Astrocyte (in vitro differentiated cells and primary cell): ENCODE measurements around the gene TDO2. TPM values are rescaled to one million over a fixed set of nuclear protein-coding genes. Genes with fewer than 3 reads are reported as not detected.

Experiments
- DNase-seq: peaks from one replicate; pipeline ENCODE4 v3.0.0-alpha.2; 2010; ENCODE audit warnings: low read depth
- FAIRE-seq: peaks from 2 replicates; lab custom pipeline; 2011; peaks lifted over from hg19 to GRCh38; lab: Jason Lieb, UNC
- H2AFZ ChIP-seq: 2 replicates; pipeline ENCODE4 v1.6.0; 2012; ENCODE audit warnings: low read depth, low read length, inconsistent platforms
- H3K27ac ChIP-seq: 2 replicates; pipeline ENCODE4 v1.5.1; 2011; ENCODE audit warnings: low read depth, low read length, inconsistent platforms
- H3K27me3 ChIP-seq: 2 replicates; pipeline ENCODE4 v1.6.0; 2011; ENCODE audit warnings: low read length, inconsistent platforms; ENCODE audit not compliant: insufficient read depth
- H3K36me3 ChIP-seq: 2 replicates; pipeline ENCODE4 v1.5.1; 2011; ENCODE audit warnings: low read length, inconsistent platforms; ENCODE audit not compliant: insufficient read depth
- H3K4me1 ChIP-seq: 2 replicates; pipeline ENCODE4 v1.5.1; 2011; ENCODE audit warnings: low read length, inconsistent platforms; ENCODE audit not compliant: insufficient read depth
- H3K4me2 ChIP-seq: 2 replicates; pipeline ENCODE4 v1.6.0; 2012; ENCODE audit warnings: low read length, inconsistent platforms
- H3K4me3 ChIP-seq: 2 replicates; pipeline ENCODE4 v1.5.1; 2011; ENCODE audit warnings: low read depth, mild to moderate bottlenecking, low read length, inconsistent platforms; ENCODE audit not compliant: insufficient read depth
- H3K79me2 ChIP-seq: 2 replicates; pipeline ENCODE4 v1.6.0; 2012; ENCODE audit warnings: mild to moderate bottlenecking, low read length, inconsistent platforms; ENCODE audit not compliant: insufficient read depth
- H3K9ac ChIP-seq: 2 replicates; pipeline ENCODE4 v1.6.0; 2012; ENCODE audit warnings: mild to moderate bottlenecking, low read length, inconsistent platforms
- H3K9me3 ChIP-seq: 2 replicates; pipeline ENCODE4 v1.5.1; 2012; ENCODE audit warnings: low read depth, mild to moderate bottlenecking, low read length, inconsistent platforms; ENCODE audit not compliant: insufficient read depth
- H4K20me1 ChIP-seq: 2 replicates; pipeline ENCODE4 v1.6.0; 2012; ENCODE audit warnings: low read length, inconsistent platforms; ENCODE audit not compliant: insufficient read depth
- H3K27ac Mint-ChIP-seq: one replicate; pipeline ENCODE4 v1.8.0; 2021; ENCODE audit warnings: mild to moderate bottlenecking, mixed read lengths; ENCODE audit not compliant: unreplicated experiment
- H3K27me3 Mint-ChIP-seq: one replicate; pipeline ENCODE4 v1.8.0; 2021; ENCODE audit warnings: low read depth, mixed read lengths; ENCODE audit not compliant: unreplicated experiment
- H3K36me3 Mint-ChIP-seq: one replicate; pipeline ENCODE4 v1.8.0; 2021; ENCODE audit warnings: low read depth, mixed read lengths; ENCODE audit not compliant: unreplicated experiment
- H3K4me1 Mint-ChIP-seq: one replicate; pipeline ENCODE4 v1.8.0; 2021; ENCODE audit warnings: low read depth, mixed read lengths; ENCODE audit not compliant: unreplicated experiment
- H3K4me3 Mint-ChIP-seq: one replicate; pipeline ENCODE4 v1.8.0; 2021; ENCODE audit warnings: mild to moderate bottlenecking, moderate library complexity, mixed read lengths; ENCODE audit not compliant: unreplicated experiment
- H3K9me3 Mint-ChIP-seq: one replicate; pipeline ENCODE4 v1.8.0; 2021; ENCODE audit warnings: mild to moderate bottlenecking, mixed read lengths; ENCODE audit not compliant: unreplicated experiment
- EZH2 ChIP-seq: IDR thresholded peaks from 2 replicates; pipeline ENCODE4 v1.6.1; 2012; ENCODE audit warnings: mild to moderate bottlenecking, low read length, inconsistent platforms; ENCODE audit not compliant: insufficient read depth
- total RNA-seq: library from RNA; stranded (reverse); gene quantifications from 2 replicates; pipeline ENCODE4 v1.2.1, GENCODE V29; 2021
- TF ChIP-seq, protein P1 (sequence below): IDR thresholded peaks from 2 replicates; pipeline ENCODE4 v1.5.1; 2011; ENCODE audit warnings: low read depth, mild to moderate bottlenecking, inconsistent platforms, low read length, moderate library complexity; ENCODE audit not compliant: insufficient read depth

Gene TDO2
- total RNA-seq, 1 donor from 2014 or later, result not detected

DNA sequence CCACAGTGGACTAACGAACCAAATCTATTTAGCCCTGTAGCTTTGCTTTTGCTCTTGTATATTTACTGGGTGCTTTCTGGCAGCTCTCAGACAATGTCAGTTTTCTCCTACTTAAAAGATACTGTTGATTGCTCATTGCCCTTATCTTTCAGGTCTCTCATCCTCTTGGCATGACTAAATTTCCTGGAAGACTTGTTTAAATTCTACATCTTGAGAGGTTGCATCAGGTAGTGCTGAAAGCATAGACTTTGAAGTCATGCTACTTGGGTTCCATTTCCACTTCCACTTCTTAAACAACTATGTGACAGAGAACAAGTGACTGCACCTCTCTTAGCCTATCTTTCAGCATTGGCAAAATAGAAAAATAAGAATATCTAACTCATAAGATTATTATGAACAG is 8.4 kb downstream of the TDO2 start:
- Mint-ChIP-seq H3K4me3 (no peak overlapping the region), H3K9me3 (no peaks in the 10 kb centered on the region), H3K27me3 (no peaks in the 10 kb centered on the region), H3K36me3 (no peaks in the 10 kb centered on the region), H3K4me1 (peaks cover 5% of the 10 kb centered on the region), H3K27ac (no peak overlapping the region)
- no peak overlapping the region for H3K4me2 ChIP-seq
- no peaks in the 10 kb centered on the region for H3K36me3 ChIP-seq
- H3K9ac ChIP-seq, result no peak overlapping the region
- DNase-seq (no peak), FAIRE-seq (no peak)
- H3K27me3 ChIP-seq, result no peaks in the 10 kb centered on the region
- no peak overlapping the region for H2AFZ ChIP-seq
- H4K20me1 ChIP-seq, result no peaks in the 10 kb centered on the region
- H3K4me3 ChIP-seq, result no peak overlapping the region
- no peaks in the 10 kb centered on the region for H3K9me3 ChIP-seq
- no peaks in the 10 kb centered on the region for H3K79me2 ChIP-seq
- TF ChIP-seq EZH2, result no peak
- TF ChIP-seq, protein P1, sequence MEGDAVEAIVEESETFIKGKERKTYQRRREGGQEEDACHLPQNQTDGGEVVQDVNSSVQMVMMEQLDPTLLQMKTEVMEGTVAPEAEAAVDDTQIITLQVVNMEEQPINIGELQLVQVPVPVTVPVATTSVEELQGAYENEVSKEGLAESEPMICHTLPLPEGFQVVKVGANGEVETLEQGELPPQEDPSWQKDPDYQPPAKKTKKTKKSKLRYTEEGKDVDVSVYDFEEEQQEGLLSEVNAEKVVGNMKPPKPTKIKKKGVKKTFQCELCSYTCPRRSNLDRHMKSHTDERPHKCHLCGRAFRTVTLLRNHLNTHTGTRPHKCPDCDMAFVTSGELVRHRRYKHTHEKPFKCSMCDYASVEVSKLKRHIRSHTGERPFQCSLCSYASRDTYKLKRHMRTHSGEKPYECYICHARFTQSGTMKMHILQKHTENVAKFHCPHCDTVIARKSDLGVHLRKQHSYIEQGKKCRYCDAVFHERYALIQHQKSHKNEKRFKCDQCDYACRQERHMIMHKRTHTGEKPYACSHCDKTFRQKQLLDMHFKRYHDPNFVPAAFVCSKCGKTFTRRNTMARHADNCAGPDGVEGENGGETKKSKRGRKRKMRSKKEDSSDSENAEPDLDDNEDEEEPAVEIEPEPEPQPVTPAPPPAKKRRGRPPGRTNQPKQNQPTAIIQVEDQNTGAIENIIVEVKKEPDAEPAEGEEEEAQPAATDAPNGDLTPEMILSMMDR, result no peak
- peaks cover 7% of the 10 kb centered on the region for H3K4me1 ChIP-seq
- no peak overlapping the region for H3K27ac ChIP-seq

DNA sequence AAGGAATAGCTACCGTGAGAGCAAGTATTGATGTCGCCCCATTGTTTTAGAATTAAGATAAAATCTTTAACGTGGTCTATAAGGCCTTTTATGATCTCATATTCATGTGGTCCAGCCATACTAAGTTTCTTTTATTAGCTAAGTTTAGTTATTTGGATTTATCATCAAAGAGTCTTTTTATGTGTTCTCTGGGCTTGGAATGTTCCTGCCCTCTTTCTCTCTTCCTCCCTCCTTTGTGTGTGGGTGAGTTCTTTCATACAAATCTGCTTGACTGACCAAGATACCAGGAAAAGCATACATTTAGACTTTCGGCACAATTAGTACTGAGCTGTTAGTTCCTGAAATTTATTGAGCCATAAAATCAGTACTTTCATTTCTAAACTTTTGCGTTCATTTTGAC is 11.3 kb downstream of the TDO2 start:
- Mint-ChIP-seq H3K27ac (no peak overlapping the region), H3K27me3 (no peaks in the 10 kb centered on the region), H3K4me3 (no peak overlapping the region), H3K36me3 (no peaks in the 10 kb centered on the region), H3K9me3 (no peaks in the 10 kb centered on the region), H3K4me1 (no peaks in the 10 kb centered on the region)
- Histone ChIP-seq H3K27ac (no peak overlapping the region), H2AFZ (no peak overlapping the region), H3K79me2 (no peaks in the 10 kb centered on the region), H4K20me1 (no peaks in the 10 kb centered on the region), H3K27me3 (no peaks in the 10 kb centered on the region), H3K9me3 (no peaks in the 10 kb centered on the region), H3K4me1 (no peaks in the 10 kb centered on the region), H3K4me2 (no peak overlapping the region), H3K36me3 (no peaks in the 10 kb centered on the region), H3K4me3 (no peak overlapping the region), H3K9ac (no peak overlapping the region)
- TF ChIP-seq, protein P1, result no peak
- TF ChIP-seq EZH2, result no peak
- DNase-seq (peak; percentile 10), FAIRE-seq (no peak)

DNA sequence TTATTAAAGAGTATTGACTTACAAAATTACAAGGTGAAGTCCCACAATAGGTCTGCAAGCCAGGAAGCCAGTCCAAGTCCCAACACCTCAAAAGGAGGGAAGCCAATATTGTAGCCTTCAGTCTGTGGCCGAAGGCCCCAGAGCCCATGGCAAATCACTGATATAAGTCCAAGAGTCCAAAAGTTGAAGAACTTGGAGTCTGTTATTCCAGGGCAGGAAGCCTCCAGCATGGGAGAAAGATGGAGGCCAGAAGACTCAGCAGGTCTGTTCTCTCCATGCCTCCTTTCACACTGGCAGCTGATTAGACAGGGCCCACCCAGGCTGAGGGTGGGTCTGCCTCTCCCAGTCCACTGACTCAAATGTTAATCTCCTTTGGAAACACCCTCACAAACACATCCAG is 18.1 kb downstream of the TDO2 start:
- Mint-ChIP-seq H3K27ac (no peak overlapping the region), H3K27me3 (no peaks in the 10 kb centered on the region), H3K4me1 (no peaks in the 10 kb centered on the region), H3K9me3 (no peaks in the 10 kb centered on the region), H3K36me3 (no peaks in the 10 kb centered on the region), H3K4me3 (no peak overlapping the region)
- FAIRE-seq, result no peak
- TF ChIP-seq, protein P1, result no peak
- no peak for TF ChIP-seq EZH2
- no peak overlapping the region for H3K9ac ChIP-seq
- no peak overlapping the region for H3K4me2 ChIP-seq
- H3K4me3 ChIP-seq, result no peak overlapping the region
- no peak overlapping the region for H3K27ac ChIP-seq
- H3K9me3 ChIP-seq, result no peaks in the 10 kb centered on the region
- H3K4me1 ChIP-seq, result no peaks in the 10 kb centered on the region
- no peaks in the 10 kb centered on the region for H3K36me3 ChIP-seq
- H3K27me3 ChIP-seq, result no peaks in the 10 kb centered on the region
- H3K79me2 ChIP-seq, result no peaks in the 10 kb centered on the region
- no peaks in the 10 kb centered on the region for H4K20me1 ChIP-seq
- DNase-seq, result no peak
- no peak overlapping the region for H2AFZ ChIP-seq
